OCI-LY7 (cell line): Measurements from ENCODE around the gene CPPED1.

Experiments
- EZH2phosphoT487 ChIP-seq: fragments of 200-600 bp; sonication (generic); IDR thresholded peaks from 2 replicates; pipeline ENCODE4 v1.6.1; 2018; ENCODE audit warnings: low read depth, borderline replicate concordance, mild to moderate bottlenecking, mixed run types, antibody characterized with exemption, low read length, moderate library complexity, mixed read lengths
- TF ChIP-seq, protein P1 (sequence below): fragments of 200-600 bp; sonication (generic); conservative IDR thresholded peaks from 2 replicates; pipeline ENCODE4 v1.5.1; 2014; ENCODE audit warnings: mild to moderate bottlenecking, antibody characterized with exemption, low read length, moderate library complexity, mixed read lengths

DNA sequence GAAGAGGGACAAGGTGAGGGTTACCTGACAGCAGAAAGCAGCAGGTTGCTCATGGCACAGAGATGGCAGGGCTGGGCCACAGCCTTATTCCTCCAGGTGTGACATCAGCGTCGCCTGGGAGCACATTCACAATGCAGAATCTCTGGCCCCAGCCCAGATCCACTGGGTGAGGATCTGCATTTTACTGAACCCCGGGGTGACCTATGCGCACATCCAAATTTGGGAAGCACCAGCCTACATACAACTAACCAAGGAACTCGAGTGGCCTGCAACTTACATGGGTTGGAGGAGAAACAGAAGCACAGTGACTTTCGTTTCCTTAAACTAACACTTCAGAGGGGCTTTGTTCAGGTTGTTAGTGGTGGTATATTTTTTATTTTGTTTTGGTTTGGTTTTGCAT, 17.6 kb downstream of the CPPED1 start:
- TF ChIP-seq, protein P1, sequence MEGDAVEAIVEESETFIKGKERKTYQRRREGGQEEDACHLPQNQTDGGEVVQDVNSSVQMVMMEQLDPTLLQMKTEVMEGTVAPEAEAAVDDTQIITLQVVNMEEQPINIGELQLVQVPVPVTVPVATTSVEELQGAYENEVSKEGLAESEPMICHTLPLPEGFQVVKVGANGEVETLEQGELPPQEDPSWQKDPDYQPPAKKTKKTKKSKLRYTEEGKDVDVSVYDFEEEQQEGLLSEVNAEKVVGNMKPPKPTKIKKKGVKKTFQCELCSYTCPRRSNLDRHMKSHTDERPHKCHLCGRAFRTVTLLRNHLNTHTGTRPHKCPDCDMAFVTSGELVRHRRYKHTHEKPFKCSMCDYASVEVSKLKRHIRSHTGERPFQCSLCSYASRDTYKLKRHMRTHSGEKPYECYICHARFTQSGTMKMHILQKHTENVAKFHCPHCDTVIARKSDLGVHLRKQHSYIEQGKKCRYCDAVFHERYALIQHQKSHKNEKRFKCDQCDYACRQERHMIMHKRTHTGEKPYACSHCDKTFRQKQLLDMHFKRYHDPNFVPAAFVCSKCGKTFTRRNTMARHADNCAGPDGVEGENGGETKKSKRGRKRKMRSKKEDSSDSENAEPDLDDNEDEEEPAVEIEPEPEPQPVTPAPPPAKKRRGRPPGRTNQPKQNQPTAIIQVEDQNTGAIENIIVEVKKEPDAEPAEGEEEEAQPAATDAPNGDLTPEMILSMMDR = no peak
- no peak for TF ChIP-seq EZH2phosphoT487
